GM12875 (cell line): ENCODE results near the gene CNGA2.

Experiments
- H3K4me3 ChIP-seq: one replicate; pipeline ENCODE4 v1.5.1; 2011; ENCODE audit warnings: low read depth, low read length, control low read depth
- CTCF ChIP-seq: IDR thresholded peaks from 2 replicates; pipeline ENCODE4 v1.5.1; 2011; ENCODE audit warnings: low read depth, mild to moderate bottlenecking, control low read depth, inconsistent platforms, low read length, moderate library complexity, borderline replicate concordance; ENCODE audit not compliant: insufficient read depth

The CNGA2 gene

DNA sequence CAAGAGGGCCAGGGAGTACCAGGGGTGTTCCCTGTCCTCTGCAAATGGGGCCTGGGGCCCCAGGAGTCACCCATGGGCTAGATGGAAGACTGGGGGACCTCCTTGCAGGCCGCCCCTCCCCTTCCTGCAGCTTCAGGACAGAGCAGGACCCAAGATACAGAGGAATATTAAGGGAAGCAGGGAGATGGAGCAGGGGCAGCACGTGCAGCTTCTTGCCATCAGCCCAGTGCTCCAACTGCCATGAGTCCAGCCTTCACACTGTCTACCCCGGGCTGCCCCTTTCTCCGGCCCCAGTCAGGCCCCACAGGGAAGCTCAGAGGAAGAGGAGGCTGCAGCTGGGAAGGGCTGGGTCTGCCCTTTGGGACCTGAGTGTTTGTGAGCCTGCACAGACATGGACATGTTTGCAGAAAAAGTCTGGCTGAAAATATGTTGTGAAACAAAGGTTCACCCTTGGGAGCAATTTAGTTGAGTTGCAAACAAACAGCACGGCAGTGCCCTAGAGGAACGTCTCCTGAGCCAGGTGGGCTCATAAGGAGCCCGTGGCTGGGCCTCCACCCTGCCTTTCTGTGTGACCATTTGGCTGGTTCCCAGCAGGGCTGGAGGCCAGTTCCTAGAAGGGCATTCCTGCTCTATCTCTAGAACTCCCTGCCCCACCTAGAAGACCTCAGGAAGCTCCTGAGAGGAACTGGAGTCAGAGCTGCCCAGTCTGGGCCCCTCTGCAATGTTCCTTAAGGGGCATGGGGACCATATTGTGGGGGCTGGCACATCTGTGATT, 9.8 kb upstream of the CNGA2 start:
- H3K4me3 ChIP-seq = no peak overlapping the region
- no peak for TF ChIP-seq CTCF

DNA sequence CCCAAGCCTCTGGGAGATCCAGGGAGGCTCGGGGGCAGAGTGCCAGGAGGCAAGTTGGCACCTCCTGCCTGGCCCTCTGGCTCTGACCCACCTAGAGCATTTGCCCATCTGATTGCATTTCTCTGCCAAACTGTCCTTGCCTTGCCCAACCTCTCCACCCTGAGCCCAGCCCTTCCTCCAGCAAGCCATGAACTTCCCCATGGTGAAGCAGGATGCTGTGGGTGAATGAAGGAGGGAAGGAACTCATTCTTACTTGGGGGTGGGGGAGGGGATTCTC, 9.3 kb upstream of the CNGA2 start:
- TF ChIP-seq CTCF = no peak
- H3K4me3 ChIP-seq = no peak overlapping the region

GRCh38 chrX:151726751-151727150, 7.8 kb upstream of the CNGA2 start:
- no peak for TF ChIP-seq CTCF
- no peak overlapping the region for H3K4me3 ChIP-seq

DNA sequence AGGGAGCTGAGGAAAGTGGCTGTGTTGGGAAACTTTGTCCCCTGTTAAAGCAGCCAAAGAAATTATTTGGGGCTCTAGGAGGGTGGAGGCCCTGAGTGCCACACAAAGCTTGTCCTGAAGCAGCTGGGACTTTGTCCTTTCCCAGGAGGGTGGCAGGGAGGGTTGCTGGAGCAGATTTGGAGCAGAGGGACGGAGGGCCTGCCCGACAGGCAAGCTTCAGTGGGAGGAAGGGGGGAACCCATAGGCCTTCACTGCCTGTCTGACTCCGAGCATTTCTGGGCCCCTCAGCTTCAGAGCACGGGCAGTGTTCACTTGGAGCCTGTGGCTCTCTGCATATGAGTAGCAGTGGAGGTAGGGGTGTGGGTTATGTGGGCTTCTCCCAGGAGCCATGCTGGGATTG, 7.2 kb upstream of the CNGA2 start:
- no peak for TF ChIP-seq CTCF
- H3K4me3 ChIP-seq = no peak overlapping the region

- no peak for TF ChIP-seq CTCF
- no peak overlapping the region for H3K4me3 ChIP-seq
Observed at GRCh38 chrX:151729056-151729725, 5.4 kb upstream of the CNGA2 start.

DNA sequence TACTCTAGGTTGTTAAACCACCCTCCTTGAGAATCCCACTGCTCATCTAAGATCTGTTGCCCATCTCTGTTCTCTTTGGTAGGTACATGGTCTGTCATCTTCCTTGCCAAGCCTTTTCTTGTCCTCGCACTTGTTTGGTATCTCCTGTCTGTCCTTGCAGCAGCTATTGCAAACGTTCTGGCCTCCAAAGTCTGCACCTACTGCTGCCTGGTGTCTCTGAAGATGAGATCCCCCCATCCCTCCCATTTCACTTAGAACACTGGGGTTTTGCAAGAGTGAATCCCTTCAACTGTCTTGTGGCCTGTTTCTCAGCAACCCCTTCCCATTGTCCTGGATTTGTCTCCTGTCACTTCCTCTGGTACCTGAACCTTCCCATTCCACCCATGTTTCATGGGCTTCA, 673 bp downstream of the CNGA2 start:
- TF ChIP-seq CTCF = no peak
- H3K4me3 ChIP-seq = no peak overlapping the region

DNA sequence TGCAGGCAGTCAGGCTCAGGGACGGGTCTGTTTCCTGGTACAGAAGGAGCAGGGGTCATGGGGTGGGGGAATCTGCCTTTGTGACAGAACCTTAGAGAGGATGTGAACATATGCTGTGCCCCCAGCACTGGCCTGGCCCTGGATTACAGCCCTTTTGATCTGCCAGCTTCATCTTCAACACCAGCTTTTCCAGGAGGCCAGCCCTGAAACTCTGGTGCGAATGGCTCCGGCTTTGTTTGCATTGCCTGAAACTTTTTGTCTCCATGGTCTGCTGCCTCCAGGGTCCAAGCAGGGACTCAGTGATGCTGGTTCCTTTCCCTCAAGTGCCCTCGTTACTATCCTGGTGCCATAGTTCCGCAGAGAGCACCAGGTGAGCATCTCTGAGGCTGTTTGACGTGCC, 2.1 kb downstream of the CNGA2 start:
- no peak overlapping the region for H3K4me3 ChIP-seq
- no peak for TF ChIP-seq CTCF
